ENCODE data around the gene E2F6.
A peak's percentile ranks its signal among the peaks of the same experiment; 100 is the strongest.

Gene E2F6

GRCh38 chr2:11456251-11456650, 9.7 kb downstream of the E2F6 start:
- peak; percentile 38 to 41 for DNase-seq

DNA sequence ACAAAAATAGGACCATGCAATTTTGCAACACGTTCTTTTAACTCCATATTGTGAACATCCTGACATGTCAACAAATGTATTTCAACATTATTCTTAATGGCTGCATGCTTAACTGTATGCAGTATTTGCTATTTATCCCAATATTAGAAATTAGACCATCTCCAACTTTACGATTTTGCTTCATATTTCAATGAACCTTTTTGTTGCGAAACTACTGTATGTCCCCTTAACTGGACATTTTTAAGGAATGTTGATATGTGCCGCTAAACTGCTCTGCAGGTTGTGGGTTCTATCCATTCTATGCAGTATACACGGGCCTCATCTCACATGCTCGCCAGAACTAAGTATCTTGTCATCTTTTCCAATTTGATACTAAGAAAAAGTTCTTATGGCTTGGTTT, 11.1 kb downstream of the E2F6 start:
- no peak for DNase-seq

DNA sequence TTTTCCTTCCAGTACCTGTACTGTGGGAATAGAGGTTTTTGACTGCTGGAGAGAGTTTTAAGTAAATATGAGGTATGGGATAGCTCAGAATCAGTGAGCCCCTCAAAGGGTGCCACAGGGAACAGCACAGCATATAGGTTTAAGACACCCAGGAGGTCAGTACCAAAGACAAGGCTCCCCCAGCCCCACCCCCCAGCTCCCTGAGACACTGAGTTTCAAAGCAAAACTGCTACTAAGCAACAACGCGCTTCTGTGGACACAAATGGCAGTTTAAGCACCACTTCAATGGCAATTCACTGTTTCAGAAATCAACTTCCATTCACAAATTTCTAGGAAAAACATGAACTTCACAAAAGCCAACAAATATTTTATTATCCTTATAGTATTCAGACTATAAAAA, 15.2 kb downstream of the E2F6 start:
- no peak for DNase-seq

DNA sequence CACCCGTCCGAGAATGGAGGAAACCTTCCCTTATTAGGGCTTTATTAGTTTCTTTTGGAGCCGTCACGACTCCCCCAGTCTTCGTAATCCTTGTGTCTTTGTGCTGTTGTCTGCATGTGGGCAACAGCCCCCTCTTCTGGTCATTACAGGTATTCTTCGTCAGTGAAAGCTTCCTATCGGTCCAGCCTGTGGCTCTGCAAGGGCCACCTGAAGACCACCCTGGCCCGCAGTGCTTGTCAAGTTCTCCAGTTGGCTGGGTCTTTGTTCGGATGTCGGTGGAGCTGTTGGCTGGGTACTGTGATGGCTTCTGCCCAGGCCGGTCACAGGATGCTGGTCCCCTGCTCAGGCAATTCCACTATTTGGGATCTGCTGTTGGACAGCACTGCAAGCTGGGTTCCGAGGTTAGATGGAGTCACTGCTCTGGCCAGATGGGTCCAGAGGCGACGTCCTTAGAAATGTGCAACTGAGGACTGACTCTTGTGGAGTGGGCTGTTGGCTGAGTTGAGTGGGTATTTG, 19.2 kb downstream of the E2F6 start:
- DNase-seq, result peak; percentile 30 to 35

- no peak for DNase-seq
Measured at GRCh38 chr2:11444737-11445136, 21.2 kb downstream of the E2F6 start.

- no peak for DNase-seq
Measured at GRCh38 chr2:11438555-11439080, 27.3 kb downstream of the E2F6 start.

- no peak for DNase-seq
Measured at GRCh38 chr2:11437602-11438001, 28.4 kb downstream of the E2F6 start.

- no peak for DNase-seq
Measured at GRCh38 chr2:11435036-11435435, 30.9 kb downstream of the E2F6 start.

DNA sequence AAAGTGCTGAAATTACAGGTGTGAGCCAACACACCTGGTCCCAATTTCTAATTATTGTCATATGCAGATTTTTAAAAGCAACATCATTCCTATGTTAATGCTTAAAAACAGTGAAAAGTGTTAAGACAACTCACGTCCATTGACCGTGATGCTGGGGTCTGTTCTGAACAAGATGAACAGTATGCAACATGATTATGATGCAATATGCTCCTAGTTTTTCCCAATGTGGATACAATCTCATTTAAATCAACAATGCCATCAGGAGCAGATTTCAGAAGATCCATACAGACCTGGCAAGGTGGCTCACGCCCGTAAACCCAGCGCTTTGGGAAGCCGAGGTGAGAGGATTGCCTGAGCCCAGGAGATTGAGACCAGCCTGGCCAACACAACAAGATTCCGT, 31.5 kb downstream of the E2F6 start:
- DNase-seq, result no peak

- no peak for DNase-seq
Measured at GRCh38 chr2:11433822-11434221, 32.1 kb downstream of the E2F6 start.

DNA sequence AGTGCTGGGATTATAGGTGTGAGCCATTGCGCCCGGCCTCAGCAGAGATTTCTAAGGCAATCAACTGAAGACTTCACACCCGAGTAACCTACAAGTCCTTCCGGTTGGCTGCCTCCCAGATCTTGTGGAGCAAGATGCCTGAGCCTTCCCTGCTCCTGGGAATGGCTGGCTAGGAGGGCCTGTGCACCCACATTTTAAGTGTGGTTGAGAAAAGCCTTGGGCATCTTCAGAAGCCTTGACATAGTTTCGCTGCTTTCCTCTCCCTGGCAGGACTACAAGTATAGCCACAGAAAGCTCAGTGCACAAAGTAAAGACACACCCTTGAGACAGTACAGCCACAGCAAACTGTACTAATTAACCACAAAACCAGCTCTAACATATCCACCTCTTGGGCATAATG, 35.2 kb downstream of the E2F6 start:
- DNase-seq, result no peak

DNA sequence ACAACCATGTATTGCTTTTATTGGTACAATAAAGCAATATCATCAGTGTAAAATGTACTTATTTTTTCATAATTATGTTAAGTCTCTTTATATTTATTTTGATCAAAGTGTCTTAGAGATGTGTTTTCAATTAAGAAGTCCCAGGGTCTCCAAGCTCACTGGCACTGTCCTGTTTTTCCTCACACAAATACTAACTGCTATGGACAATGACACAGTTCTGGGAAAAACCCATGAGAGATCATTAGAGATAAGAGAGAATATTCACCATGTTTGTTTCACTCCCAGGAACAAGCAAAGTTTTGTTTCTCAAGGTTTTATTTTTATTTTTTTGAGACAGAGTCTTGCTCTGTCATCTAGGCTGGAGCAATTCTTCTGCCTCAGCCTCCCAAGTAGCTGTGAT, 38.7 kb downstream of the E2F6 start:
- DNase-seq, result no peak

- DNase-seq, result no peak
Measured at GRCh38 chr2:11422901-11423435, 43.0 kb downstream of the E2F6 start.

DNA sequence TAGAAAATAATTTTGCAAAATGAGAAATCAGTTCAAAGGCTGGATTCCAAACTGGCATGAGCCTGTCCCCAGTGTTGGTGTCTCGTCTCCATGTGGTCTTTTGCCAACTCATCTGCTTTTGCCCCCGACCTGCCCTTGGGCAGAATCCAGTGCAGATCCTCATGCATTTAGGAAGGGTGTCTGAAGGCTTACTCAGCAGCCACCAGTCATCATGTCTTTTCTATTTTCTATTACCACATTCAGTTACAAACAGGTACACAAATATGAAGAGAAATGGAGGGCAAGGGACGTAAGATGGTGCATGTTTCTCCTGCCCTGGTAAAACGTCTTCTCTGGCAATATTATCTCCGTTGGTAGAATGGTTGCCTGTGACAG, 43.5 kb downstream of the E2F6 start:
- DNase-seq, result no peak

GRCh38 chr2:11421863-11422490, 44.0 kb downstream of the E2F6 start:
- no peak for DNase-seq

GRCh38 chr2:11420671-11421070, 45.3 kb downstream of the E2F6 start:
- DNase-seq, result no peak

DNA sequence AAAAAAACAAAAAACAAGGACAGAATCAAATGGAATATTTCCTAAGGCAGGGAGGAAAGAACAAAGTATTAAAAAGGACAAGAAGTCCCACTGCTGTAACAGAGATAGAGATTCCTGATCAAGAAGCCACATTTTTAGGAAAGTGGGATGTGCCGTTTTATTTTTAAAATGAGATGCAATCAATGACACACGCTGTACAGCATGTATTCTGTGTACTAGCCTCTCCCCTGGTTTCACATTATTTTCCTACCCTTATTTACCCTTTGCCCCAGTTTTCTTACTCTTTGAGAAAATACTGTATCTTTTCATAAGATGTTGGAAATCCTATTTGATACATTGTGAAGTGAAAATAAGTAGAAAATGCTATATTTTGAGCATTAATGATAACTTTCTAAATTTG, 45.8 kb downstream of the E2F6 start:
- DNase-seq, result no peak

DNA sequence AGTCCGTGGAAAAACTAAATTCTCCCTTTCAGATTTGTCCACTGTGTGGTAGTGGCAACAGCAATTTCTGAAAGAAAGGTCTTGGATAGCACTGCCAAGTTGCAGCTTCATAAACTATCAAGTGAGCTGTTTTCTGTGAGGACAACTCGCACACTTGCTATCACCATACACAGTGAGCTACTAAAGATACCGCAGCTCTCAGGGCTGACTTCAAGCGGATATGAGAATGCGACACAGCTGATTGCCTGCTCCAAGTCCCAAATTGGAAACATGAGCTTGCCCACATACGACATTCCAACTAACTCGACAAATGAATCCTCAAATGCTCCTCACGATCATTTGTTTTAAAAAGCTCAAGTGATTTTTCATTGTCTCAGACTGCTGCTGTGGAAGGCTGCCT, 46.2 kb downstream of the E2F6 start:
- no peak for DNase-seq

DNA sequence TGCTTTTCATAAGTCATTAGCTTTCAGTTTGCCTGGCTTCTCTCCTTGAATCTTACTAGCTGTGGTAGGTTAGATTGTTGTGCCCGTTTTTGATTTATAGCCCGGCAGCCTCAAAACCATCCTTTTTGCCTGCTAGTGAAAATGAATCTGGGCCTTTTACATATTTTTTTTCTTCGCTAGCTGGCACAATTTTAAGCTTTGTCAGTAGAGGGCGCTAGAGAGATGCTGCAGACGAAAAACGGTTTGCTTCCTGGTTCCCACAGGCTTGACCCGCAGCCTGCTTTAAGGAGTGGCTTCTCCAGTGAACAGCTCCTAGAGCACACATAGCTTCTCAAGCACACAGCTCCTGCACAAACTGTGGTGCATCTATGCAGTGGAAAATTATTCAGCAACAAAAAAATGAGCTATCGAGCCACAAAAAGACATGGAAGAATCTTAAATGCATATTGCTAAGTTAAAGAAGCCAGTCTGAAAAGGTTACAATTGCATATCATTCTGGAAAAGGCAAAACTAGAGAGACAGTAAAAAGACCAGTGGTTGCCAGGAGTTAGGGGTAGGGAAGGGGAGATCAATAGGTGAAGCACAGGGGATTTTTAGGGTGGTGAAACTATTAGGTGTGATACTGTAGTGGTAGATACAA, 47.9 kb downstream of the E2F6 start:
- peak; percentile 10 to 31 for DNase-seq

DNA sequence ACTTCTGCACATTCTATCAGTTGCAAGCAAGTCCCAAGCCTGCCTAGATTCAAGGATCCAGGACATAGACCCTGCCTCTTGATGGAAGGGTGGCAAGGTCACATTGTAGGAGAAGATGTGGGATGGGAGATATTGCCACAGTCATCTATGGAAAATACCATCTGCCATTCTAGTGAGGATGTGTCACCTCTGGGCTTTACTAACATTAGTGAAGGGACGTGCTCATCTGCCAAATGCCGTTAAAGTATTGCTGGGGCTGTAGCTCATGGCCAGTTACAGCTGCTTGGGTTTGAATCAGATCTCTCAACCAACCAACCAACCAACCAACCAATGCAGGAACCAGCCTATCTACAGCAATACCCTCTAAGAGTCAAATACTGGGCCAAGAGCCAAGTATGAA, 49.0 kb downstream of the E2F6 start:
- DNase-seq, result no peak

DNA sequence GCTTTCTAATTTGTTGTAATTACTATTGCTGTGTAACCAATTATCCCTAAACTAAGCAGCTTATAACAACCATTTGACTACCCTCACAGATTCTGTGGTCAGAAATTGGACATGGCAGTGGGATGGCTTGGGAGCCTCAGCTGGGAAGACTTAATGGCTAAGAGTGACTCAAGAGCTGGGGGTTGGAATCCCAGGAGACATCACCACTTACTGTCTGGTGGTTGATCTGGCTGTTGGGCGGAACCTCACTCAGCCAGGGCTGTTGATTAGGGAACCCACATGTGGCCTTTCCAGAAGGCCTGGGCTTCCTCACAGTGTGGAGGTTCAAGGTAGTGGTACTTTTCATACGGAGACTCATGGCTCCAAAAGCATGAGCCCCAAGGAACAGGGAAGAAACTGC, 49.8 kb downstream of the E2F6 start:
- no peak for DNase-seq

DNA sequence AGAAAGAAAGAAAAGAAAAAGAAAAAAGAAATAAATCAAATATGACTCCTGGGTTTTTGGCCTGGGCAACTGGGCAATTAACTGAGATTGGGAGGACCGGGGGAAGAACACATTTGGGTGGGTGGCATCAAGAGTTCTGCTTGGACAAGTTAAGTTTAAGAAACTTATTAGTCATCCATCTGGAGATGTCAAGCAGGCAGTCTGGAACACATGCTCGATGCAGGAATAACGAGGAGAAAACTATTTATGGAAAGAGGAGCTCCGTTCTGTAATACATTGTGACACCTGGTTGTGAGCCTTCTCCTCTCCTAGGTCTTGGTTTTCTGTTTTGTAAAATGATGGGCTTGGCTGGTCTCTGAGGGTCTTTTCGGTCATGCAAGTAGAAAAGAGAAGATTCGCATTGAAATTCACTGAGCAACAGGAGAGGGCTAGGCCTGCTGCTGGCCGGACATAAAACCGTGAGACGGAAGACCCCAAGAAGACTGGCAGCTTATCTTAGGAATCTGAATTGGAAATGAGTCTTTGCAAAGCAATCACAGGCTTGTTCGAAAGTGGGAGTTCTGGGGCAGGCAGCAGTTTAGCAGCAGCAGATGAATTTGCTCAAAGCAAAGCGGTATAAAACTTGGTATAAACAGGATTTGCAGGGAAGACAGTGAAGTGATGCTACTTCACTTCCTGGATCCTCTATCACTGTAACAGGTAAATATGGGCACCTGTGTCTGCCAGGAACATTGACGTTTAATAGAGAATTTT, 51.4 kb downstream of the E2F6 start:
- DNase-seq, result no peak

DNA sequence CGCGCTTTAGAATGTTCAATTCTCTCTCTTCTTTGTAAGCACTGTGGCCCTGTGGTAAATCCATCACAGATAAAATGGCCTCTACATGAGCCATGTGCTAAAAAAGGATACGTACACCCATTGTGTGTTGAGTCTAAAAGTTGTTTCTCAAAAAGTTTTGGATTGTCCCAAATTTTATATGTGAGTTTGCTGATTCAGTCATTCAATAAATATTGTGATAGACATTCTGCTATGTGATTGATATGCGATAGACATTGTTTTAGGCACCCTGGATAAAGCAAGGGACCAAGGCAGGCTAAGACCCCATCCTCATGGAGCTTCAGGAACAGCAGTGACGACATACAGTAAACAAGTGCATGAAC, 53.5 kb downstream of the E2F6 start:
- DNase-seq, result no peak

Measured in AML-193 (cell line).